DOHH2 (cell line): ENCODE results near the gene PRRG3.

Experiments used
- H3F3A ChIP-seq: fragments of 200-600 bp; sonication (generic), shearing (Covaris generic); 2 replicates; pipeline ENCODE4 v1.6.0; 2016; ENCODE audit warnings: antibody characterized with exemption, mild to moderate bottlenecking; ENCODE audit not compliant: control insufficient read depth, insufficient read depth
- H3K27ac ChIP-seq: fragments of 200-600 bp; sonication (generic); 2 replicates; pipeline ENCODE4 v1.5.1; 2014; ENCODE audit warnings: low read depth, mild to moderate bottlenecking, low read length, moderate library complexity
- H3K27me3 ChIP-seq: fragments of 200-600 bp; sonication (generic); 2 replicates; pipeline ENCODE4 v1.6.1; 2014; ENCODE audit warnings: mild to moderate bottlenecking, low read length, mixed read lengths; ENCODE audit not compliant: control insufficient read depth
- H3K36me3 ChIP-seq: fragments of 200-600 bp; sonication (generic); 2 replicates; pipeline ENCODE4 v1.6.1; 2014; ENCODE audit warnings: mild to moderate bottlenecking, low read length, moderate library complexity, mixed read lengths; ENCODE audit not compliant: control insufficient read depth
- H3K4me1 ChIP-seq: fragments of 200-600 bp; sonication (generic); 2 replicates; pipeline ENCODE4 v1.6.1; 2014; ENCODE audit warnings: mild to moderate bottlenecking, low read length, mixed read lengths; ENCODE audit not compliant: control insufficient read depth
- H3K4me2 ChIP-seq: fragments of 200-600 bp; sonication (generic); 2 replicates; pipeline ENCODE4 v1.6.0; 2014; ENCODE audit warnings: mild to moderate bottlenecking, low read length, moderate library complexity
- H3K4me3 ChIP-seq: fragments of 200-600 bp; sonication (generic); 2 replicates; pipeline ENCODE4 v1.5.1; 2014; ENCODE audit warnings: mild to moderate bottlenecking, low read length, mixed read lengths
- H3K79me2 ChIP-seq: fragments of 200-600 bp; sonication (generic); 2 replicates; pipeline ENCODE4 v1.6.1; 2014; ENCODE audit warnings: mild to moderate bottlenecking, low read length, mixed read lengths; ENCODE audit not compliant: control insufficient read depth
- H3K9me2 ChIP-seq: fragments of 200-600 bp; sonication (generic); replicated peaks from 2 replicates; pipeline ENCODE4 v1.6.1; 2014; ENCODE audit warnings: mild to moderate bottlenecking, low read length, mixed read lengths; ENCODE audit not compliant: control insufficient read depth
- H3K9me3 ChIP-seq: fragments of 200-600 bp; sonication (generic); 2 replicates; pipeline ENCODE4 v1.6.1; 2014; ENCODE audit warnings: antibody characterized with exemption, low read length, mixed read lengths; ENCODE audit not compliant: control insufficient read depth, insufficient read depth
- H4K20me1 ChIP-seq: fragments of 200-600 bp; sonication (generic); 2 replicates; pipeline ENCODE4 v1.6.0; 2014; ENCODE audit warnings: low read depth, mild to moderate bottlenecking, antibody characterized with exemption, low read length, moderate library complexity; ENCODE audit not compliant: control insufficient read depth, insufficient read depth
- EZH2phosphoT487 ChIP-seq: fragments of 200-600 bp; sonication (generic); IDR thresholded peaks from 2 replicates; pipeline ENCODE4 v1.6.1; 2017; ENCODE audit warnings: borderline replicate concordance, mild to moderate bottlenecking, antibody characterized with exemption, low read length, moderate library complexity, mixed read lengths
- TF ChIP-seq, protein P1 (sequence below): fragments of 200-600 bp; sonication (generic); IDR thresholded peaks from one replicate; pipeline ENCODE4 v1.5.1; 2014; ENCODE audit warnings: antibody characterized with exemption, mild to moderate bottlenecking, low read depth, low read length; ENCODE audit not compliant: poor library complexity, severe bottlenecking

PRRG3 gene

DNA sequence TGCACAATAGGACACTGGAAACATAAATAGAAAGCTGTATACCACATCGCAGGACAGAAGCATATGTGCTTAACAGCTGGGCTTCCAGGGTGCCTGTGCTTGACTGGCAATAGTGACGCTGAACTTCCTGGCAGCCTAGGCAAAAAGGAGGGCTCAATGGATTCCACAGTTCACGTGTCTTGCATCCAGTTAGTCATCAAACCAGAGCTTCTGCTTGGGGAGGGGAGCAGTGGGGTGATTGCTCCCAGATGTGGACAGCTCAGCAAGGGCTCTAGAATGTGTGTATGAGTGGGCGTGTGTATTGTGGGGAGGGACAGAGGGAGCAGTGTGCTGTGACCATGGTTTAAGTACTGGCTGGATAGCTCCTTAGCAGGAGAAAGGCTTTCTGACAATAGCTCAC is 2.3 kb downstream of the PRRG3 start:
- Histone ChIP-seq H3K9me2 (no peaks in the 10 kb centered on the region), H3K36me3 (no peaks in the 10 kb centered on the region), H3K4me2 (no peak overlapping the region), H3K27me3 (no peaks in the 10 kb centered on the region), H3K79me2 (no peaks in the 10 kb centered on the region), H3F3A (no peaks in the 10 kb centered on the region), H3K27ac (no peak overlapping the region), H3K4me3 (no peak overlapping the region), H3K9me3 (no peaks in the 10 kb centered on the region), H4K20me1 (no peaks in the 10 kb centered on the region), H3K4me1 (no peaks in the 10 kb centered on the region)
- TF ChIP-seq, protein P1, sequence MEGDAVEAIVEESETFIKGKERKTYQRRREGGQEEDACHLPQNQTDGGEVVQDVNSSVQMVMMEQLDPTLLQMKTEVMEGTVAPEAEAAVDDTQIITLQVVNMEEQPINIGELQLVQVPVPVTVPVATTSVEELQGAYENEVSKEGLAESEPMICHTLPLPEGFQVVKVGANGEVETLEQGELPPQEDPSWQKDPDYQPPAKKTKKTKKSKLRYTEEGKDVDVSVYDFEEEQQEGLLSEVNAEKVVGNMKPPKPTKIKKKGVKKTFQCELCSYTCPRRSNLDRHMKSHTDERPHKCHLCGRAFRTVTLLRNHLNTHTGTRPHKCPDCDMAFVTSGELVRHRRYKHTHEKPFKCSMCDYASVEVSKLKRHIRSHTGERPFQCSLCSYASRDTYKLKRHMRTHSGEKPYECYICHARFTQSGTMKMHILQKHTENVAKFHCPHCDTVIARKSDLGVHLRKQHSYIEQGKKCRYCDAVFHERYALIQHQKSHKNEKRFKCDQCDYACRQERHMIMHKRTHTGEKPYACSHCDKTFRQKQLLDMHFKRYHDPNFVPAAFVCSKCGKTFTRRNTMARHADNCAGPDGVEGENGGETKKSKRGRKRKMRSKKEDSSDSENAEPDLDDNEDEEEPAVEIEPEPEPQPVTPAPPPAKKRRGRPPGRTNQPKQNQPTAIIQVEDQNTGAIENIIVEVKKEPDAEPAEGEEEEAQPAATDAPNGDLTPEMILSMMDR = no peak
- TF ChIP-seq EZH2phosphoT487 = no peak

- Histone ChIP-seq H3K36me3 (no peaks in the 10 kb centered on the region), H4K20me1 (no peaks in the 10 kb centered on the region), H3K4me1 (no peaks in the 10 kb centered on the region), H3K27ac (no peak overlapping the region), H3K4me3 (no peak overlapping the region), H3K9me3 (no peaks in the 10 kb centered on the region), H3K4me2 (no peak overlapping the region), H3F3A (no peaks in the 10 kb centered on the region), H3K9me2 (no peaks in the 10 kb centered on the region), H3K27me3 (no peaks in the 10 kb centered on the region), H3K79me2 (no peaks in the 10 kb centered on the region)
- no peak for TF ChIP-seq EZH2phosphoT487
- TF ChIP-seq, protein P1 = no peak
Measured at GRCh38 chrX:151698485-151698884, 3.2 kb downstream of the PRRG3 start.

DNA sequence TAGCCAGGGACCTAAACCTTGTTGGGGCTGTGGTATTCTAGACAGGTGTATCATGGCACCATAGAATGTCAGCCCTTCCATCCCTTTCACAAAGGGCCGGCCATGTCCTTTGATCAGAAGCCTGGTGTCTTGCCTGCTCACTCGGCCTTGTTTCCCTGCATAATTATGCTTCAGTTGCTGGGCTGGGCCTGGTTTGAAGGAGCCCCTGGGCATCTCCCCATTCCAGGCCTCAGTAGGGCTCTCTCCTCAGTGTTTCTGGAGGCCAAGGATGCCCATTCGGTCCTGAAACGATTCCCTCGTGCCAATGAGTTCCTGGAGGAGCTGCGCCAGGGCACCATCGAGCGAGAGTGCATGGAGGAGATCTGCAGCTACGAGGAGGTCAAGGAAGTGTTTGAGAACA is 4.5 kb downstream of the PRRG3 start:
- no peaks in the 10 kb centered on the region for H3K36me3 ChIP-seq
- H3F3A ChIP-seq = no peaks in the 10 kb centered on the region

More for the DNA sequence above, 4.5 kb downstream of the PRRG3 start:
- H3K4me1 ChIP-seq = no peaks in the 10 kb centered on the region
- H3K9me2 ChIP-seq = no peaks in the 10 kb centered on the region
- no peaks in the 10 kb centered on the region for H3K27me3 ChIP-seq
- H3K4me2 ChIP-seq = no peak overlapping the region
- H3K4me3 ChIP-seq = no peak overlapping the region
- no peak for TF ChIP-seq EZH2phosphoT487
- TF ChIP-seq, protein P1 = no peak
- no peak overlapping the region for H3K27ac ChIP-seq
- H3K79me2 ChIP-seq = no peaks in the 10 kb centered on the region
- H4K20me1 ChIP-seq = no peaks in the 10 kb centered on the region
- no peaks in the 10 kb centered on the region for H3K9me3 ChIP-seq
